SKM-1 (cell line): ENCODE data around the gene UNKL.
"Not testable (repeated sequence)": the region's sequence is repeated elsewhere in the genome, so short reads cannot be mapped to it uniquely, and the experiment has no call there.

Source experiments
- DNase-seq: peaks from one replicate; lab custom pipeline; 2025; ENCODE audit not compliant: unreplicated experiment; lab: John Stamatoyannopoulos, UW

Gene UNKL

GRCh38 chr16:1330260-1330914 lies 84.1 kb downstream of the UNKL start:
- DNase-seq = no peak

DNA sequence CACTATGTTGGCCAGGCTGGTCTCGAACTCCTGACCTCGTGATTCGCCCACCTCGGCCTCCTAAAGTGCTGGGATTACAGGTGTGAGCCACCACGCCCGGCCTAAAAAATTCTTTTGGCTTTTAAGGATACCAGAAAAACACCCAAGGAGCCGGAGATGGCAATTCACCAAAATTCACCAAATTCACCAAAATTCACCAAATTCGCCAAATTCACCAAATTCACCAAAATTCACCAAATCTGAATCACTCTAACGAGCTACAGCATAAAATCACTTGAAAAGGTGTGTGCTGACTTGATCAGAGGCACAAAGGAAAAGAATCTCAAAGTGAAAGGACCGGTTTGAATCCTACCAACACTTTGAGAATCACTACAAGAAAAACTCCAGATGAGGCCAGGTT lies 85.5 kb downstream of the UNKL start:
- DNase-seq = not testable (repeated sequence)

- DNase-seq = not testable (repeated sequence)
Measured at GRCh38 chr16:1328136-1328535, 86.4 kb downstream of the UNKL start.

GRCh38 chr16:1327619-1327947 lies 86.9 kb downstream of the UNKL start:
- DNase-seq = no peak

GRCh38 chr16:1326946-1327618 lies 87.4 kb downstream of the UNKL start:
- no peak for DNase-seq

DNA sequence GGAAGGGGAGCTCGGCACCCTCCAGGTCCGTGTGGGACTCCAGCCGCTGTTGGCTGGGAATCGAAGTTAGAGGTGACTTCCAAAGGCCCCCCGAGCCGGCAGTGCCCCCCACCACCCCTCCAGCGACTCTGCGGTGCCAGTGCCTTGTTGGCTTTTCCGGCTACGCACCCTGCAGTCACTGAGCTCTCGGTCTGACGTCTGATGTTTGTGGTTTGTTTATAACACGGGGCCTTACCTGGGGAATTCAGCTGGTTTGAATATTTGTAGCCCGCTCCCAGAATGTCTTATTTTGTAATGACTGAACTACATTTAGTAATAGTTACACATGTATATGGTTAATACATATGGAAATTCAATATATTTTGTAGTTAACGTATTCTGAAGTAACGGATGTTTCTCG lies 88.1 kb downstream of the UNKL start:
- no peak for DNase-seq

GRCh38 chr16:1325673-1326371 lies 88.7 kb downstream of the UNKL start:
- no peak for DNase-seq

- DNase-seq = no peak
Measured at GRCh38 chr16:1325261-1325660, 89.2 kb downstream of the UNKL start.

DNA sequence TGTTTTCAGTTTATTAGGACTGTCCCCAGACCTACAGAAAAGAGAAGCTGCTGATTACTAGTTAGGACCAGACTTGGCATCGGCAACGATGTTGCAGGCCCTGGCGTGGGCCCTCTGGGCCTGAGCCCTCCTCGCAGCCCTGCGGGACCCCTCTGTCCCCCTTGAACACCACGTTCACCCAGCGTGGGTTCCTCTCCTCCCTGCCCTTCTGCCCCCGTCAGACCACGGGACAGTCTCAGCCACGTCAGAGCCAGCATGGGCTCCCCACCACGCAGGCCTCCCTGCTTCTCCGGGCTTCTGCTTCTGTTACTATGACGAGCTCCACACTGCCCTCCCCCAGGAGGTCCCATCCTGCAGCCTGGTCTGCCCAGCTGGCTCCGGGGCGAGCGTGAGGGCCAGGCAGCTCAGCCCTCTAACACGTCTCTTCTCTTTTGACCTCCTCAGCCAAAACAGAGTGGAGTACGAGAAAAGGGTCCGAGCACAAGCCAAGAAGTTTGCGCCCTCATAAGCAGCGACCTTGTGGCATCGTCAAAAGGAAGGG lies 90.1 kb downstream of the UNKL start:
- DNase-seq = no peak

GRCh38 chr16:1323296-1324239 lies 90.9 kb downstream of the UNKL start:
- no peak for DNase-seq

GRCh38 chr16:1322407-1322806 lies 92.1 kb downstream of the UNKL start:
- no peak for DNase-seq

DNA sequence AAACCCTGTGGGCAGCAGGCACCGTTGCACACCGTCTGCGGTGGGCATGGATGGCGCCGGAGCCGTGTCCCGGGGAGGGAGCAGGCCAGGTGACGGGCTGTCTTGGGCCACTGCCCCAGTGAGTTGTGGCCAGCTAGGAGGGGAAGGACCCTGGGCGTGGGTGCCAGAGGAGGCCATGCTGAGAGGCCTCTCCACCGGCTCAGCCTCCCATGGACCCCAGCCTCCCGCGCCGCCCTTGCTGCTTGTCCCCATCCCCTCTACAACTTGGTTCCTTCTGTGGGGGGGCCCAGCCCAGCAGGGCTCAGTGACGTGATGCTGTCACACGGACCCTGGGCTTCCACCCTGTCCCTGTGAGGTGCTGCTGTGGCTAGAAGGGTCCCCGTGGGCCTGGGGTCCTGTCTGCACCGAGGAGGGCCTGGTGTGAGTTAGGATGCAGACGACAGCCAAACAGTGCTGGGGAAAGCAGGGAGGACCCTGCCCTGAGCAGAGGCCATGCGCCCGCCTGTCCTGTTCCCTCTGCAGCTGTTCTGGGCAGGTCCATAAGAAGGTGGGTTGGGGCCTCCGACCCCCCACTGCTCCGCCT lies 93.8 kb downstream of the UNKL start:
- DNase-seq = no peak

GRCh38 chr16:1320097-1320496 lies 94.4 kb downstream of the UNKL start:
- DNase-seq = no peak

DNA sequence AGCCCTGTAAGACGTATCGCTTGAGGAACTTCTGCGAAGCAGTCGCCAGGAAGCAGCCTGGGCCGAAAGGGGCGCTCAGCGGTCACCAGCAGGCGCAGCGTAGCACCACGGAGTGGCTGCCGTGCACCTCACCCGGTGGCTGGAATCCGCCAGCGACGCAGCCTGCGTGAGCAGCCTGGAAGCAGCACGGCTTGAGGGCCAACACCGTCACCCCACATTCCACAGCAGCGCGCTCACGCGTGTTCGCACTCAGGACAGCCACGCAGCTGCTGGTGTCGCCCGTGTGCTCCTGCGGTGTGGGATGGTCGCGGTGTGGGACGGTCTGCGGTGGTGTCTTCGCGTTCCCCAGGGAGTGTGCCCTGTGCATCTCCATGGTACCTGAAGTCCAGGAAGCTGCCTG lies 95.5 kb downstream of the UNKL start:
- no peak for DNase-seq

DNA sequence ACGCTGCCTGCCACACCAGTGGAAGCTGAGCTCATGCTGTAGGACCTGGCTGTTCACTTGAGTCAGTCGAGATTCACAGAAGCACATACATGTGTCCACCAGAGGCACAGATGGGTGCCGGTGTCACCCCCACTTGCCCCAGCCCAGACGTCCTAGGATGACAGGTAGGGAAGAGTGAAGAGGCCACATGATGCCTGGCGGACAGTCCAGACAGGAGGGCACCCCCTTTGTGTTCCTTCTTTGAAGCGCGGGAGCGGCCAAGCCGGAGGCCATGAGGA lies 96.3 kb downstream of the UNKL start:
- DNase-seq = no peak

GRCh38 chr16:1317479-1318267 lies 96.8 kb downstream of the UNKL start:
- DNase-seq = no peak

DNA sequence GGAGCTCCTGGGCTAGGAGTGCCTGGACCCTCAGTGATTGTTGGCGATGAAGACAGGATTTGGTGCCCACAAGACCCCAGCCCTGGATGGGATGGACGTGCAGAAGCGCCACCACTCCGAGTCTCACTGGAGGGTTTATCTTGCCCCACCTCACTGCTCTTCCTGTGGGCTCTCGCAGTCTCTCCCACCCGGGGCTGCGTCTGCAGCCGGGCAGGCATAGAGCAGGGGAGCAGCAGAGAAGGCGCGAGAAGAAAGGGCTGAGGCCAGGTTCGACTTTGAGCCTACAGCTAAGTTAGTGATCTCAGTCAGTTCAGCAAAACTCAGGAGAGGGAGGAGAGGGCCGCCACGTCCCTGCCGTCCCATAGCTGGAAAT lies 98.5 kb downstream of the UNKL start:
- no peak for DNase-seq

DNA sequence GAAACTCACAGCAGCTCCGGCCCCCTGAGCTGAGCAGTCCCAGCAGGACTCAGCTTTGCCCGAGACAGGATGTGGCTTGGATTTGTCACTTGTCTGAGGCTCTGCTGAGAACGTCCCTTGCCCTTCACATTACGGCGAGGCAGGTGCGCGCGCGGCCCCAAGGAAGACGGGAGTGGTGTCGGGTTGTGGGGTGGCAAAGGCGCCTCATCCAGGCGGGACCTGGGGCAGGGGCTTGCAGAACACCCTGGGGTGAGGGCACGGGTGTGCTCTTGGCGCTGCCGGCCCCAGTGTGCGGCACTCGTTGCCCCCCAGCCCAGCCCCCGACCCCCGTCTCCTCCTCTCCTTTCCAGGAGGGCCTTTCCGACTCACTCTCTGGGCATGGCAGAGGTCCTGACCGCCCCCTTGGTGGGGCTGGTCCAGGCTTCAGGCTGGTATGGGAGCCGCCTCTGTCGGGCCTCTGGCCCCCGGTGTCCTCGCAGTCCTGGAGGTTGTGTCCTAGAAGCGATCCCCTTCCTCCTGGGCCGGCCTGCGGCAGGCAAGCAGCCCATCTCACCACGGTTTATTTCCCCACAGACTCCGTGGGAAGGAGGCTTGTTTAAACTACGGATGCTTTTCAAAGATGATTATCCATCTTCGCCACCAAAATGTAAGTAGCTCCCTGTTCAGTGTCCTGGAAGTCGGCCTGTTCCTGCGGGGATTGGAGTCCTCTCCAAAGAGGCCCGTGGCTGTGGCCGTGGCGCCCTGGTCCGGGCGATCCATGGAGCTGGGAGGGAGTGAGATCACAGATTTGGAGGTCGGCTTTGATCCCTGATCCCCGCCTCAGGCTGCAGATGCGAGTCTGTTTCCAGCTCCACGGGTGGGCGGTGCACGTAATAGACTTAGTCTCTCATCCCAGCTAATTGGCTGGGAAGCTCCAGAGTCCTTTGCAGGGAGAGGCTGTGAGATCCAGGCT lies 99.1 kb downstream of the UNKL start:
- DNase-seq = no peak

- DNase-seq = no peak
Measured at GRCh38 chr16:1314399-1315068, 100.0 kb downstream of the UNKL start.
